SW 1271 (cell line): Measurements from ENCODE around the gene ATP6V0A1.
"Not testable (repeated sequence)": the region's sequence is repeated elsewhere in the genome, so short reads cannot be mapped to it uniquely, and the experiment has no call there.

Experiments
- DNase-seq, 2 experiments: peaks; one replicate each; lab custom pipeline; 2025; lab: John Stamatoyannopoulos, UW

ATP6V0A1 gene

DNA sequence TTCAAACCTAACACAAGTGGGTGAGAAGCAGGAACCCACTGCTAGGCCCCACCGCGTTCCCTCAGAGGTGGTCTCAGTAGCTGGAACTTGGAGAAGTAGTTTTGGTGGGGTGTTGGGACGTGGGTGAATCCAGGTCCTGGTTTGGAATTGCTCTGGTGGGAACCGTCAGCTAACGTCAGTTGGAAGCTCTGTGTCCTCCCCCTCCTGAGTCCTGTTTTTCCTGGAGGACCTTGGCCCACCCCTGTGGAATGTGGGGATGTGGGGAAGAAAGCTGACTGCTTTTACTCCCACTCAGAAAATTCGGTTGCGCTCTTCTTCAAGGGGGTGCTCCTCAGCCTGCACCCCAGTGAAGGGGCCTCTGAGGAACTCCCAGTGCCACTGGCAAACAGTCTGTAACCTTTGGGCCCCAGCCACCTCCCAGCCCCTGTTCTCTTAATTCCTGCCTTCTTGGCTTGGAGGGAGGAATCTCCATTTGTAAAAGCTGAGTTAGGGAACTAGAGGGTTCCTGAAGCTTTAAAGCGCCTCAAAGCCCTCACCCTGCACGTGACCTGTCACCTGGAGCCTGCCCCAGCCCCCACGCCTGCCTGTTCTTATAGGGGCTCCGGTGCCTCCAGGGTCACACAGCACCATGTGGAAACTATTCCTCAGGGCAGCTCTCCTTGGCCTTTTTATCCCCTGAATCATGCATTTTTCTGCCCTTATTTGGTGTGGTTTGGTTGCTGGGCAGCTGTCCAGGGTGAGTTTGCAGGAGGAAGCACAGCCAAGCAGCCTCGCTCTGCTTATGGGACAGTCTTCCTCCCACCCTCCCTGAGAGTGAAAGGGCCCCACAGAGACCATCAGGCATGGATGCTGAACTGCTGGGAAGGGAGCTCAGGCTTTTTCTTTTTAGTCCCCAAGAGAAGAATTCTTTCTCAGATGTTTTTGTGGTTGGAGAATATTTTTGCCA, 61.1 kb downstream of the ATP6V0A1 start:
- peak; percentile 91 to 95 for DNase-seq

DNA sequence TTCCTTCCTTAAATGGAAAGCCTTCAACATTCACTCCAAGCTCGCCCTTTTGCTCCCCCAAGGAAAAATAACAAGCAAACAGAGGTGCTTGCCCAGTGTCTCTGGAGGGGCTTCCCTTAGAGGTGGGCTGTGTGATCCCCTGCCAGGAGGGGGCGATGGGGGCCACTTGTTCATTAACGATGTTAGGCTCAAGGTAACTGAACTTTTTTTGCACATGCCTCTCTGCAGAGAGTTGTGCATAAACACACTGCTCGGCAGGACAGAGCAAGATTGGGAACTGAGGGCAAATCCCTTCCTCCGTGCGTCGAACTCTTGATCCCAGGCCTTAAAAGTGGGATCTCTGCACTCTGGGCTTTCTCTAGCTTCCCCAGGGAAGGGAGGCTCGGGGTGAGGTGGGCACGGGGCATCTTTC, 61.9 kb downstream of the ATP6V0A1 start:
- DNase-seq, result no peak

GRCh38 chr17:42521036-42521435, 62.4 kb downstream of the ATP6V0A1 start:
- no peak for DNase-seq

GRCh38 chr17:42521666-42522262, 63.1 kb downstream of the ATP6V0A1 start:
- DNase-seq, result no peak

DNA sequence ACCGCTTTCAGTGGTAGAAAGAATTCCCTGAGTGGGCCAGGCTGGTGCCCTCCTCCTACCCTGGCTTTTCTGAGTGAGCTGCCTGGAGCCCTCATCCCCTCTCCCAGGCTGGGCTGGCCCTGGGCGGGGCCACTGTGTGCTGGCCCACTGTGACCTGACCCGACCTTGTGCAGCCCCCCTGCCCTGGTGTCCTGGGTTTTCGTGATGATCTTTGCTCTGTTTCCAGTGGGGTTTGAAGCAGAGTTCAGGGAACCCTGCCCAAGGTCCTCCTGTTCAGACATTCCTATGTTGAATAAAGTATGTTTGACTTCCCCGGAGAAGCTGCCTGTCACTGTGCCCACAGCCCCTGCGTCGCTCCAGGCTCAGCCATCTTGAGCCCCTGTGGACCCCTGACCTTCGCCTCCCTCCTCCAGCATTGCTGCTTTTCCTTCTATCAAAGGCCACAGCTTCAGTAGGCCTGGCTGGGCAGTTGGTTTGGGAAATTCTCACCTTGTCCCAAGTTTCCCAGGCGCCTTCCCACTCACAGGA, 63.6 kb downstream of the ATP6V0A1 start:
- no peak for DNase-seq

- no peak for DNase-seq
Measured at GRCh38 chr17:42522798-42523278, 64.2 kb downstream of the ATP6V0A1 start.

- peak in 1 of 2 experiments; percentile 26 for DNase-seq
Measured at GRCh38 chr17:42525221-42525620, 66.5 kb downstream of the ATP6V0A1 start.

GRCh38 chr17:42526031-42526444, 67.4 kb downstream of the ATP6V0A1 start:
- peak in 1 of 2 experiments; percentile 45 for DNase-seq

DNA sequence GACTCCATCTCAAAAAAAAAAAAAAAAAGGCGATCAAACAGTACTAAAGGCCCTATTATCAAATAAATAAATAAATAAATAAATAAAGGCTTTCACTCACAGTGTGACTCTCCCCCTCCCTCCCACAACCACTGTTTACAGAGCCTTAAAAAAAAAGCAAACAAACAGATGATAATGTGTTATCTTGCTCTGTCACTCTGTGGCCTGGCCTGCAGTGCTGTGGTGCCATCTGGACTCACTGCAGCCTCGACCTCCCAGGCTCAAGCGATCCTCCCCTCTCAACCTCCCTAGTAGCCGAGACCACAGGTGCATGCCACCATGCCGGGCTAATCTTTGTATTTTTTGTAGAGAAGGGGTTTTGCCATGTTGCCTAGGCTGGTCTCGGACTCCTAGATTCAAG, 69.3 kb downstream of the ATP6V0A1 start:
- DNase-seq, result no peak

DNA sequence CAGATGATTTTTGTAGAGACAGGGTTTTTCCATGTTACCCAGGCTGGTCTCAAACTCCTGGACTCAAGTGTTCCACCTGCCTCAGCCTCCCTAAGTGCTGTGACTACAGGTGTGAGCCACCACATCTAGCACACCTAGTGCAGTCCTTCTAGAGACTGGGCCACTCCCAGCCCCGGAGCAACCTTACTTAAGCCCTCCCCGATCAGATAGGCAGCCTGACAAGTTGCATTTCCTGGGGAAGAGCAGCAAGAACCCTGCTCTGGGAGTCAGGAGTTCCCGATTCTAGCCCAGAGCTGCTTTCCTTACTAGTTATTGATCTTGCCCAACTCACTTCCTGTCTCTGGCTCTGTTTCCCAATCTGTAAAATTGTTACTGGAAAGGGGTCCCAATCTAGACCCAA, 70.4 kb downstream of the ATP6V0A1 start:
- DNase-seq, result no peak

DNA sequence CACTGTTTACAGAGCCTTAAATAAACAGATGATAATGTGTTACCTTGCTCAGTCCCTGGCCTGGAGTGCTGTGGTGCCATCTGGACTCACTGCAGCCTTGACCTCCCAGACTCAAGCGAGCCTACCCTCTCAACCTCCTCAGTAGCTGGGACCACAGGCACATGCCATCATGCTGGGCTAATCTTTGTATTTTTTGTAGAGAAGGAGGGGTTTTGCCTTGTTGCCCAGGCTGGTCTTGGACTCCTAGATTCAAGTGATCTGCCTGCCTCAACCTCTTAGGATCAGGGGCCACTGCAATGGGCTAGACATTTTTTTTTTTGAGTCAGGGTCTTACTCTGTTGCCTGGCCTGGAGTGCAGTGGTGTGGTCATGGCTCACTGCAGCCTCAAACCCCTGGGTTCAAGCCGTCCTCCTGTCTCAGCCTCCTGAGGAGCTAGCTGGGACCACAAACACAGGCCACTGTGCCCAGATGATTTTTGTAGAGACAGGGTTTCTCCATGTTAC, 72.3 kb downstream of the ATP6V0A1 start:
- DNase-seq, result no peak

GRCh38 chr17:42531455-42532354, 73.0 kb downstream of the ATP6V0A1 start:
- peak in 1 of 2 experiments; percentile 60 for DNase-seq

- no peak for DNase-seq
Measured at GRCh38 chr17:42535155-42536047, 76.7 kb downstream of the ATP6V0A1 start.

DNA sequence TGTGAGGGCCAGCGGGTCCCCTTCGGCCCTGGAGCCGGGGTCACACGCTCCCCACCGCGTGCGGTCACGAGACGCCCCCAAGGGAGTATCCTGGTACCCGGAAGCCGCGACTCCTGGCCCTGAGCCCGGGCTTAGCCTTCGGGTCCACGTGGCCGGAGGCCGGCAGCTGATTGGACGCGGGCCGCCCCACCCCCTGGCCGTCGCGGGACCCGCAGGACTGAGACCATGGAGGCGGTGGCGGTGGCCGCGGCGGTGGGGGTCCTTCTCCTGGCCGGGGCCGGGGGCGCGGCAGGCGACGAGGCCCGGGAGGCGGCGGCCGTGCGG, 77.3 kb downstream of the ATP6V0A1 start, which contains the start of gene NAGLU:
NAGLU (plus strand) TSS at position 194 of the 324 bp plus-strand sequence; CDS start at position 226, 32 bp downstream.
- peak; percentile 64 to 81 for DNase-seq

- DNase-seq, result peak in 1 of 2 experiments; percentile 58
Measured at GRCh38 chr17:42536372-42537155, 77.9 kb downstream of the ATP6V0A1 start.

GRCh38 chr17:42537156-42537805, 78.6 kb downstream of the ATP6V0A1 start:
- no peak for DNase-seq

- DNase-seq, result no peak
Measured at GRCh38 chr17:42537826-42538451, 79.3 kb downstream of the ATP6V0A1 start.

- DNase-seq, result no peak
Measured at GRCh38 chr17:42538482-42538881, 79.8 kb downstream of the ATP6V0A1 start.

GRCh38 chr17:42540558-42540957, 81.9 kb downstream of the ATP6V0A1 start:
- DNase-seq, result not testable (repeated sequence)
